ENCODE data around the gene MYL6B. TPM values are rescaled to one million over a fixed set of nuclear protein-coding genes. Genes with fewer than 3 reads are reported as not detected.
"Not testable (repeated sequence)": the region's sequence is repeated elsewhere in the genome, so short reads cannot be mapped to it uniquely, and the experiment has no call there.

Gene MYL6B
- total RNA-seq, 1 donor from 2014 or later: 68.9 TPM

DNA sequence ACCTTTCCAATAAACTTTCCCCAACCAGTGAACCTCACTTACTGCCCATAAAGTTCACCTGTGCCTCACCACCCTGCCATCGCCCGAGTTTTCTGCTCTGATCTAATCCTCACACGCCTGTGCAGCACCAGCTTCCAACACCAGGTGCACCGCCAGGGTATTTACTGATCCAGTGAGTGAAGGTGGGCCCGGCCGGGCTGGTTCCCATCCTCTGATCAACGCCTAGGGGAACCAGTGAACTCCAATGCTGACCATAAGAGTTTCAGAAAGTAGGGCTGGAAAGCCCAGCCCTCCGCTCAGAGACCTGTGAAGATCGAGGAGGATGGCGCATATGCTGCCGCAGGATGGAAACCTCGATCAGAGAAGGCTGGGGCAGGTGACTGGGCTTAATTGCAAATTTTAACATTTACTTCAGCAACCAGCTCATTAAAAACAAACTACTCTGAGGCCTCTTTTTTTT is 685 bp upstream of the MYL6B start:
- Mint-ChIP-seq H3K36me3 (ENCODE audit: low read depth) (peaks cover 17% of the 10 kb centered on the region), H3K4me3 (peak overlapping the region; percentile 88), H3K27ac (peak overlapping the region; percentile 98), H3K9me3 (no peaks in the 10 kb centered on the region), H3K4me1 (peaks cover 34% of the 10 kb centered on the region), H3K27me3 (no peaks in the 10 kb centered on the region)
- DNase-seq: peak; percentile 90
- intact Hi-C loops (cut with micrococcal nuclease): loop anchor here (1.0 to 2.0 kb wide), 6 partner anchors 9 to 71 kb away; partner anchors contain the start of genes PA2G4, SMARCC2 and ZC3H10

DNA sequence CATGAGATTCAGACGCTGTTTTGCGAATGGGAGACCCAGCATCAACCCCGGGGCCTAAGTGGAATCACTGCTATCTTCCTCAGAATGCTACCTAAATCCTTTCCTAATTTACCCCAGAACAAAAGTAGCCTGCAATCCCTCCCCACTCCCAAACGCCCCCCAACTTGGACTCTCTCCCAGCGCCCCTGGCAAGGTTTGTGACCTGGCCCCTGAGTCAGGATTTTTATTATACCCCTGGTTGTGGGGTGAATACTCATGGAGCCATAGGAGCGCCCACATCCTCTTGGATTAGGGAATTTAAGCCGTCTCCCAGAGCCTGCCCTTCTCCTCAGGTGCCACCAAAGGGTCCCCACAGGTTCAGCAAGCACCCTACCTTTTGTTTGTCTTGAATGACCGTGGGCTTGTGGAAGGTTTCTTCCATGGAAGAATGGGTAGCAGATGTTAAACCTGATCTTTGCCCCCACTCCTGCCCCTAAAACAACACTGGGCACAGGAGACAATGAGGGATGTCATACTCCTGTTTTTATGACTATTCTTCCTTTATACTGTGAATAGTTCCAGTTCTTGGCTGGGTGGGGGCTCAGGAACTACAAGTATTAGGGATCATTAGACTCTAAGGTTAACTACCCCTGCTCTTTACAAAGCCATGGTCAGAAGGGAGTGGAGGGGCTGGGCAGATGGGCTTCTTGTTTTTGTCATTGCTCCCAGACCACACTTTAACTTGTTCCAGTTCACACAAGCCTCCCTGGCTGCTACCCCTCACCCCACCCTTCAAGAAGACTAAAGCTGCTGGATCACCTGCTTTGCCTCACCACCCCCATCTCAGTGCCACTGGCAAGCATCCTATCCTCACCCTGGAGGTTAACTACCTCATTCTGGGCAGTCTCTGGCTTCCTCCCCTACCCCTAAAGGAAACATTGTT is 630 bp downstream of the MYL6B start:
- Mint-ChIP-seq H3K36me3 (ENCODE audit: low read depth) (peaks cover 20% of the 10 kb centered on the region), H3K27me3 (no peaks in the 10 kb centered on the region), H3K27ac (peak overlapping the region; percentile 98), H3K4me1 (peaks cover 39% of the 10 kb centered on the region), H3K9me3 (no peaks in the 10 kb centered on the region), H3K4me3 (peak overlapping the region; percentile 88)
- intact Hi-C loops (cut with micrococcal nuclease): loop anchor here (1.0 to 2.0 kb wide), 6 partner anchors 7 to 70 kb away; partner anchors contain the start of genes PA2G4, SMARCC2 and ZC3H10
- DNase-seq: peak; percentile 66

DNA sequence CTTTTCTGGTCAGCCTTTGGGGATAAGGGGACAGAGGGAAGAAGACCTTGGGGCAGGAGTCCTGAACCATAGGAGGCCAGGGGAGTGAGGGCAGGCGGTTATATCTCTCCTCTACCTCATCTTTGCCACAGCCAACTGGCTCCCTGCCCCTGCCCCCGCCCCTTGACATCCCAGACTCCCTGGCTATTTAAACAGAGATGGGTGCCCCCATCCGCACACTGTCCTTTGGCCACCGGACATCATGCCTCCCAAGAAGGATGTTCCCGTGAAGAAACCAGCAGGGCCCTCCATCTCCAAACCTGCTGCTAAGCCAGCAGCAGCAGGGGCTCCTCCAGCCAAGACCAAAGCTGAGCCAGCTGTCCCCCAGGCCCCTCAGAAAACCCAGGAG is 1.3 kb downstream of the MYL6B start:
- peaks cover 23% of the 10 kb centered on the region for H3K36me3 Mint-ChIP-seq (ENCODE audit: low read depth)
- peak overlapping the region; percentile 98 for H3K27ac Mint-ChIP-seq
- peak; percentile 63 for DNase-seq
- H3K4me1 Mint-ChIP-seq: peaks cover 39% of the 10 kb centered on the region
- no peaks in the 10 kb centered on the region for H3K27me3 Mint-ChIP-seq
- no peaks in the 10 kb centered on the region for H3K9me3 Mint-ChIP-seq
- intact Hi-C loops (cut with micrococcal nuclease): loop anchor here (2.0 kb wide), 2 partner anchors 35 to 69 kb away; partner anchors contain the start of gene SMARCC2
- H3K4me3 Mint-ChIP-seq: peak overlapping the region; percentile 88

DNA sequence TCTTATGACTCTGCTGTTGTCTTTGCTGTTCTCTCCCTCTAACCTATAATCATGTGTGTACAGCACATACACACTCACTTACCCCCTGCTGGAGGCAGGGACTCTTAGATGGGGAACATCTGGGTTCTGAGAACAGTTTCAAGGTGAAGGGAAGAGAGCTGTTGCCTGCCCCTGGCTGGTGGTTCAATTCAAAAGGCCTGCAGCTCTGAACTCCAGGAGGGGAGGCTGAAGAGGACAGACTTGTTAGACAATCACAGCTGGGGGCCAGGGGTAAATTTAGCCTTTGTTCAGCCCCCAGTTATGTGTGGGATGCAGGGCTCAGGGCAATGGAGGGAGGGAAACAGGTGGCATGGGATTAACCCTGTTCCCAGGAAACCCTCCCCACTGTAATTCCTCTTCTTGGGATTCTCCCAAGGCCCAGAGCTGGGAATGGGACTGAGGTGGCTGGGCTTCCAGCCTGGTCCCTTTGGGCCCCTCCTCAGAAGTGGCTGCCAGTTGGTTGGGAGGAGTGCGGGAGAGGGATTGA is 1.9 kb downstream of the MYL6B start:
- peaks cover 44% of the 10 kb centered on the region for H3K4me1 Mint-ChIP-seq
- no peaks in the 10 kb centered on the region for H3K27me3 Mint-ChIP-seq
- H3K4me3 Mint-ChIP-seq: no peak overlapping the region
- H3K27ac Mint-ChIP-seq: no peak overlapping the region
- peaks cover 28% of the 10 kb centered on the region for H3K36me3 Mint-ChIP-seq (ENCODE audit: low read depth)
- intact Hi-C loops (cut with micrococcal nuclease): no loop called here
- peak; percentile 60 for DNase-seq
- no peaks in the 10 kb centered on the region for H3K9me3 Mint-ChIP-seq

DNA sequence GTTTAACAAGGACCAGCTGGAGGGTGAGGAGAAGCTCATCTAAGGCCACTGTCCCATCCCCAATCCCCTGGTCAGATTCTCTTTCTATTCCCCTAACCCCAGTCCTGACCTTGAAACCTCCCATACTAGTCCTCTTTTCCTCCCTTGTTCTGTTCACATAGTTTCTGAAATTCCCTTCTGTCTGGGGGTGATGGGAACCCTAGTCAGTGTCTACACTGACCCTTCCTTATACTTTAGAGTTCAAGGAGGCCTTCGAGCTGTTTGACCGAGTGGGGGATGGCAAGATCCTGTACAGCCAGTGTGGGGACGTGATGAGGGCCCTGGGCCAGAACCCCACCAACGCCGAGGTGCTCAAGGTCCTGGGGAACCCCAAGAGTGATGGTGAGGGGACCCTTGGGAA is 2.4 kb downstream of the MYL6B start:
- DNase-seq: peak; percentile 57
- Mint-ChIP-seq H3K4me3 (peak overlapping the region; percentile 5), H3K27ac (no peak overlapping the region), H3K27me3 (no peaks in the 10 kb centered on the region), H3K4me1 (peaks cover 46% of the 10 kb centered on the region), H3K9me3 (no peaks in the 10 kb centered on the region), H3K36me3 (ENCODE audit: low read depth) (peaks cover 30% of the 10 kb centered on the region)
- intact Hi-C loops (cut with micrococcal nuclease): no loop called here

DNA sequence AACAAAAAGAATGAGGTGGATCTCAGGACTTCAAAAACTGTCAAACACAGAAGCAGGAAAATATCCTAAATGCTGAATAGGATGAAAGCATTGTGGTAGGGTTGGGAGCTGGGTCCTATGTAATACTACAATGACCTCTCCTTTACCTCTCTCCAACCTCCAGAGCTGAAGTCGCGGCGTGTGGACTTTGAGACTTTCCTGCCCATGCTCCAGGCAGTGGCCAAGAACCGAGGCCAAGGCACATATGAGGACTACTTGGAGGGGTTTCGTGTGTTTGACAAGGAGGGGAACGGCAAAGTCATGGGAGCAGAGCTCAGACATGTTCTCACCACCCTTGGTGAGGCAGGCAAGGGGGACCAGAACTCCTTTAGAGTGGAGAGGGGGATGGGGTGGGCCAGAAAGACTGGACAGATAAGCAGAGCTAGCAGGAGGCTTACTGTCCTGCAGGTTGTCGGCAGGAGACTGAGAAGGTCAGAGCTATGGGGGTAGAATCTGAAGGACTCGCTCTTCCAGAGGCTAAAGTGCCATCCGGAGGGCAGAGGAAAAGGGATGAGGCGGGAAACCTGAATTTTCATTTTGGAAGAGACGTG is 3.0 kb downstream of the MYL6B start:
- Mint-ChIP-seq H3K4me3 (peak overlapping the region; percentile 44), H3K4me1 (peaks cover 49% of the 10 kb centered on the region)
- intact Hi-C loops (cut with micrococcal nuclease): no loop called here

DNA sequence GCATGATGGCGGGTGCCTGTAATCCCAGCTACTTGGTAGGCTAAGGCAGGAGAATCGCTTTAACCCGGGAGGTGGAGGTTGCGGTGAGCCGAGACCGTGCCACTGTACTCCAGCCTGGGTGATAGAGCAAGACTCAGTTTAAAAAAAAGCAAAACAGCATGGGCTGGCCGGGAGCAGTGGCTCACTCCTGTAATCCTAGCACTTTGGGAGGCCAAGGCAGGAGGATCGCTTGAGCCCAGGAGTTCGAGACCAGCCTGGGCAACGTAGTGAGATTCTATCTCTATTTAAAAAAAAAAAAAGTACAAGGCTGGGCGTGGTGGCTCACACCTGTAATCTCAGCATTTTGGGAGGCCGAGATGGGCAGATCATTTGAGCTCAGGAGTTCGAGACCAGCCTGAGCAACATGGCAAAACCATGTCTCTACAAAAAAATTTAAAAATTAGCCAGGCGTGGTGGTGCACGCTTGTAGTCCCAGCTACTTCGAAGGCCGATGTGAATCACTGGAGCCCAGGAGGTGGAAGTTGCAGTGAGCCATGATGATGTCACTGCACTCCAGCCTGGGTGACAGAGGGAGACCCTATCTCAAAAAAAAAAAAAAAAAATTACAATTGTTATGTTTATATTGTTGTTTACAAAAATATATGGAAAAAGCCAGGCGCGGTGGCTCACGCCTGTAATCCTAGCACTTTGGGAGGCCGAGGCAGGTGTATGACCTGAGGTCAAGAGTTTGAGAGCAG is 4.2 kb downstream of the MYL6B start:
- peaks cover 51% of the 10 kb centered on the region for H3K4me1 Mint-ChIP-seq
- peak; percentile 54 for DNase-seq
- H3K36me3 Mint-ChIP-seq (ENCODE audit: low read depth): peaks cover 45% of the 10 kb centered on the region
- H3K27me3 Mint-ChIP-seq; intact Hi-C loops (cut with micrococcal nuclease); H3K9me3 Mint-ChIP-seq: not testable (repeated sequence)
- peak overlapping the region; percentile 94 for H3K27ac Mint-ChIP-seq
- H3K4me3 Mint-ChIP-seq: peak overlapping the region; percentile 100

More for the DNA sequence above, 3.0 kb downstream of the MYL6B start:
- Mint-ChIP-seq H3K9me3 (no peaks in the 10 kb centered on the region), H3K27ac (peak overlapping the region; percentile 67), H3K27me3 (no peaks in the 10 kb centered on the region), H3K36me3 (ENCODE audit: low read depth) (peaks cover 34% of the 10 kb centered on the region)
- peak; percentile 57 for DNase-seq

DNA sequence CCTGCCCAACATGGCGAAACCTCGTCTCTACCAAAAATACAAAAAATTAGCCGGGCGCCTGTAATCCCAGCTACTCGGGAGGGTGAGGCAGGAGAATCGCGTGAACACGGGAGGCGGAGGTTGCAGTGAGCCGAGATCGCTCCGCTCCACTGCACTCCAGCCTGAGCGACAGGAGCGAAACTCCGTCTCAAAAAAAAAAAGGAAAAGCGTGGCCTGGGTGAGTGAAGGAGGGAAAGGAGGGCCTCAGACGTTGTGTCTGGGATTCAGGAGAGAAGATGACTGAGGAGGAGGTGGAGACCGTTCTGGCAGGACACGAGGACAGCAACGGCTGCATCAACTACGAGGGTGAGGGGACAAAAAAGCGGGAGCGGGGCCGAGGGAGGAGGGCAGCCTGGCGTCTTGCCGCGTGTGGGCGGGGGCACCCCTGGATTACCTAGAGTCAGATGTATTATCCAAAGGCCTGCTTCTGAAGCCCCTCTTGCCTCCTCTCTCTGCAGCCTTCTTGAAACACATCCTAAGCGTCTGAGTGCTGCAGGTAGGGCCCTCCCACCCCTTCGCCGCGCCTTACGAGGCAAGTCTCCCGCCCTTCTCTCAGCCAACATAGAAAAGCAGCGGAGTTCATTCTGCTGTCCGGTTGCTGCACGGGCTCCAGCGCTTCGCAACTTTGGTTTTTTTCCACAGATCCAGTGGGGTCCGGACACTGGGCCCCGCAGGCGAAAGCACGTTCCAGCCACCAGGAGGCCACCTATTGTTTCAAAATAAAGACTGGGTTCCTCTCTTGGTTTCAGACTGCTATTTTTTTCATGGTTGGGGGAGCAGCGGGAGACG is 5.0 kb downstream of the MYL6B start:
- Mint-ChIP-seq H3K4me1 (peaks cover 47% of the 10 kb centered on the region), H3K27me3 (no peaks in the 10 kb centered on the region), H3K27ac (peak overlapping the region; percentile 94), H3K9me3 (no peaks in the 10 kb centered on the region), H3K36me3 (ENCODE audit: low read depth) (peaks cover 52% of the 10 kb centered on the region), H3K4me3 (peak overlapping the region; percentile 100)
- intact Hi-C loops (cut with micrococcal nuclease): loop anchor here (1.0 kb wide), 1 partner anchor 39 kb away; the partner anchor contains the start of gene ZC3H10
- peak; percentile 87 for DNase-seq

DNA sequence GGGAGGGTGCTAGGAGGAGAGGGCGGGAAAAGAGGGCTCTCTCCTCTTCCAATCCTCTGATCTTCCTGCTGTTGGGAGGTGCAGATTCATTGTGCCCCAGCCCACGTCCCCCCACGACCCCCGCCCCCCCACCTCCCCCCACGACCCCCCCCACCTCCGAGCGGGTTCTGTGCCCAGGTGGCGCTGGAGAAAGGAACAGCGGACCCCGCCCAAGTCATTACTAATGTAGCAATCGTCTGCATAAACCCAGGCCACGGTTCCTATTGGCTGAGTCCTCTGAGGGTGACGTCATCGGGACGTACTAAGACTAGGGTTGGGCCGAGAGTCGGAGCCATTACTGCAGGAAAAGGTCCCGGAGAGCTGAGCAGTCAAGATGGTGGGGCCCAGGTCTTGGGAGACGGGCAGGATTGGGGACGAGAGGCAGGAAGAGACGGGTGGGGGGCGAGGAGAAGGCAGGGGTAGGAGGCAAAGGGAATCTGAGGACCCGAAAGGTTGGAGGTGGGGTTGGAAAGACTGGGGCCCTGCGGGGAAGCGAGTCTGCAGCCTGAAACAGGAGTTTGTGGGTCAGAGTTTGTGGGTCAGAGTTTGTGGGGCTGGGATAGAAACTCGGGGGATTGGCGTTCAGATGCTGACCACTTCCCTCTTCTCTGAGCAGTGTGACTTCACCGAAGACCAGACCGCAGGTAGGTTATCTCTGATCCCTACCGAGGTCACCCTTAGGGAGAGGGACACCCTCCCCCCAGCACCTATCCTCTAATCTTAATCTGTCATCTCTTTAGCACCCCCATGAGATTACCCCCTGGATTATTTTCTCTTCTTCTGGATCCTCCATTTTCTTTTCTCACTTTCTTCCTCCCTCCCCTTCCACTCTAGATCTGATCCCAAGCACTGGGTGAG is 5.9 kb downstream of the MYL6B start, which contains the start of gene MYL6:
Gene MYL6, plus strand, starts transcription at position 331 of the 897 bp plus-strand sequence. Its CDS starts 43 bp downstream, at position 374.
- peak within 1 kb of the TSS; percentile 94 for H3K27ac Mint-ChIP-seq
- peaks cover 56% of the 10 kb centered on the region for H3K36me3 Mint-ChIP-seq (ENCODE audit: low read depth)
- peak within 1 kb of the TSS; percentile 100 for H3K4me3 Mint-ChIP-seq

DNA sequence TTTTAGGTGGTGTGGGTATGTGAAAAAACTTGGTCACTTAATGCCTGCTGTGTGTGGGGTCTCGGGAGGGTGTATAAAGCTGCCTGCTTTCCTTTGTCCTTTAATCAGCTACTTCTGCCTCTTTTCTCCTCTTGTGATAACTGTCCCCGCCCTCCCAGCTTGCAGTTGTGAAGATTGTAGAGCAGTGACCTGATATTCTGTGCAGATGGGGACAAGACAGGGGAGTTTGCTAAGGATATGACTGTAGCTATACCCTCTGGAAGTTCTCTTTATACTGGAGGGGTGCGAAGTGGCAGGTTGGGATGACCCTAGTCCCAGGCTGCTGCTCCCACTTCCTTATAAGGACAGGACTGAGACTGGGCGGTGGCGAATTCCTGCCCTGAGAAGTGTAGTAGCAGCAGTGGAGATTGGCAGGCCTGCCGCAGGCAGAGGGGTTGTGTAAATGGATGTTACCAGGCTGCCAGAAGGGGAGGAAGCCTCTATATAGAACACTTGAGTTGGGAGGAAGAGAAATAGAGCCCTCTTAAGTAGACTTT is 6.6 kb downstream of the MYL6B start:
- peaks cover 43% of the 10 kb centered on the region for H3K4me1 Mint-ChIP-seq
- H3K9me3 Mint-ChIP-seq: no peaks in the 10 kb centered on the region
- peak; percentile 77 for DNase-seq
- no peaks in the 10 kb centered on the region for H3K27me3 Mint-ChIP-seq
- H3K27ac Mint-ChIP-seq: peak overlapping the region; percentile 94
- H3K4me3 Mint-ChIP-seq: peak overlapping the region; percentile 100
- H3K36me3 Mint-ChIP-seq (ENCODE audit: low read depth): peaks cover 63% of the 10 kb centered on the region
- intact Hi-C loops (cut with micrococcal nuclease): loop anchor here (1.0 kb wide), 2 partner anchors 33 to 41 kb away; partner anchors contain the start of gene ZC3H10

More for the DNA sequence above, 5.9 kb downstream of the MYL6B start, which contains the start of gene MYL6:
- intact Hi-C loops (cut with micrococcal nuclease): loop anchor here (1.0 kb wide), 1 partner anchor 40 kb away; the partner anchor contains the start of gene ZC3H10
- peaks cover 45% of the 10 kb centered on the region for H3K4me1 Mint-ChIP-seq
- peak; percentile 98 for DNase-seq
- H3K9me3 Mint-ChIP-seq: no peaks in the 10 kb centered on the region
- no peaks in the 10 kb centered on the region for H3K27me3 Mint-ChIP-seq

DNA sequence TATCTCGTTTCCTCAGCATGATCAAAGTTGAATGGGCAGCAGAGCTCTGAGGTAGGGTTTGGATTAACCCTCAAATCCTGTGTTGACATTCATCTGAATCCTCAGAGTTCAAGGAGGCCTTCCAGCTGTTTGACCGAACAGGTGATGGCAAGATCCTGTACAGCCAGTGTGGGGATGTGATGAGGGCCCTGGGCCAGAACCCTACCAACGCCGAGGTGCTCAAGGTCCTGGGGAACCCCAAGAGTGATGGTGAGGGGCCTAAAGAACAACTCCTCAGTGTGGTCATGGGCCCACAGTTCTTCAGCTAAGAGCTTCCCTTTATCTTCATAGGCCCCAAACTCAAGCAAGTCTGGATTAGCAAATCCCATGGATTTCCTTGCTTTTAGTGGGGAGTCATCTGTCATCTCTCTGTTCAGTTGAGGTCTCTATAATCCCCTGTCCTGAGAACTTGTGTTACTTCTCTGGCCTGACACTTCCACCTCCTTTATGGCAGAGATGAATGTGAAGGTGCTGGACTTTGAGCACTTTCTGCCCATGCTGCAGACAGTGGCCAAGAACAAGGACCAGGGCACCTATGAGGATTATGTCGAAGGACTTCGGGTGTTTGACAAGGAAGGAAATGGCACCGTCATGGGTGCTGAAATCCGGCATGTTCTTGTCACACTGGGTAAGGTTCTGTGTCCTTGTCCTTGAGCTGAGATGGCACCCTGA is 7.2 kb downstream of the MYL6B start:
- intact Hi-C loops (cut with micrococcal nuclease): loop anchor here (1.0 to 2.0 kb wide), 3 partner anchors 7 to 33 kb away; partner anchors contain the start of genes MYL6B and SMARCC2
- Mint-ChIP-seq H3K27me3 (no peaks in the 10 kb centered on the region), H3K4me1 (peaks cover 41% of the 10 kb centered on the region), H3K4me3 (peak overlapping the region; percentile 100), H3K27ac (peak overlapping the region; percentile 94), H3K36me3 (ENCODE audit: low read depth) (peaks cover 69% of the 10 kb centered on the region), H3K9me3 (no peaks in the 10 kb centered on the region)
- DNase-seq: no peak
